Measurements from ENCODE around the gene PLRG1. TPM values are rescaled to one million over a fixed set of nuclear protein-coding genes. Genes with fewer than 3 reads are reported as not detected.

PLRG1 gene
- total RNA-seq, 1 donor from 2014 or later: 75.5 TPM

DNA sequence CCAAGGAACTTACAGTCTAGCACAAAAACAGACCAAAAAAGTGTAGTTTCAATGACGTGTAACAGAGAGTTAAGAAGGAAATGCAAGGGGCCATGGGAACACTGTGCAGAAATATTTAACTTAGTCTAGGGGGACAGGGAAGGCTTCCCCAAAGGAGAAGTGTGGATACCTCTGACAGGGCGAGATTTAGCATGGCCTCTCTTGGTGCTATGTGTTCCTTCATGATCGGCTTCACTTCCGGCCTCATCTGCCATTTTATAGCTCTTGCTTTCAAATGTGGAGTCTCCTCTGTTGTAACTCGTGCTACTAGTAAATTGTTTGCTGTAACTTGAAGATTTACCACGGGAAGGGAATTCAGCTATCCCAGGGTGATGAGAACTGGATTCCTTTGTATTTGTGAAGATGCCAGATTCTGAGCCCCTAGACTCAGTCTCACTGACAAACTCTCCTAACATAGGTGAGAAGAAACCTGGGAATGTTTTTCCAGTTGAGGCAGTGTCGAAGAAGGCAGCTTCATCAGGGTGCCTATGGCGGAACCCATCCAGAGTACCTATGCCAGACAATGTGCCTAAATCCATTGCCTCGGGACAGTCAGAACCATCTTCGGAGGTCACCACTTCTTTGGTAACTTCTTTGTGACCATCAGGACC, 35.3 kb upstream of the PLRG1 start:
- H3K4me3 ChIP-seq (ENCODE audit: low read depth, low read length): no peak overlapping the region
- DNase-seq (ENCODE audit: low read depth): no peak
- TF ChIP-seq, protein P1, sequence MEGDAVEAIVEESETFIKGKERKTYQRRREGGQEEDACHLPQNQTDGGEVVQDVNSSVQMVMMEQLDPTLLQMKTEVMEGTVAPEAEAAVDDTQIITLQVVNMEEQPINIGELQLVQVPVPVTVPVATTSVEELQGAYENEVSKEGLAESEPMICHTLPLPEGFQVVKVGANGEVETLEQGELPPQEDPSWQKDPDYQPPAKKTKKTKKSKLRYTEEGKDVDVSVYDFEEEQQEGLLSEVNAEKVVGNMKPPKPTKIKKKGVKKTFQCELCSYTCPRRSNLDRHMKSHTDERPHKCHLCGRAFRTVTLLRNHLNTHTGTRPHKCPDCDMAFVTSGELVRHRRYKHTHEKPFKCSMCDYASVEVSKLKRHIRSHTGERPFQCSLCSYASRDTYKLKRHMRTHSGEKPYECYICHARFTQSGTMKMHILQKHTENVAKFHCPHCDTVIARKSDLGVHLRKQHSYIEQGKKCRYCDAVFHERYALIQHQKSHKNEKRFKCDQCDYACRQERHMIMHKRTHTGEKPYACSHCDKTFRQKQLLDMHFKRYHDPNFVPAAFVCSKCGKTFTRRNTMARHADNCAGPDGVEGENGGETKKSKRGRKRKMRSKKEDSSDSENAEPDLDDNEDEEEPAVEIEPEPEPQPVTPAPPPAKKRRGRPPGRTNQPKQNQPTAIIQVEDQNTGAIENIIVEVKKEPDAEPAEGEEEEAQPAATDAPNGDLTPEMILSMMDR (IDR thresholded peaks at IDR 0.05; ENCODE audit: insufficient read depth, low read length, poor library complexity, severe bottlenecking): no peak
- no peaks in the 10 kb centered on the region for H3K36me3 ChIP-seq (ENCODE audit: control insufficient read depth, insufficient read depth, low read length)
- no peaks in the 10 kb centered on the region for H3K27me3 ChIP-seq (ENCODE audit: control insufficient read depth, insufficient read depth, low read length)

DNA sequence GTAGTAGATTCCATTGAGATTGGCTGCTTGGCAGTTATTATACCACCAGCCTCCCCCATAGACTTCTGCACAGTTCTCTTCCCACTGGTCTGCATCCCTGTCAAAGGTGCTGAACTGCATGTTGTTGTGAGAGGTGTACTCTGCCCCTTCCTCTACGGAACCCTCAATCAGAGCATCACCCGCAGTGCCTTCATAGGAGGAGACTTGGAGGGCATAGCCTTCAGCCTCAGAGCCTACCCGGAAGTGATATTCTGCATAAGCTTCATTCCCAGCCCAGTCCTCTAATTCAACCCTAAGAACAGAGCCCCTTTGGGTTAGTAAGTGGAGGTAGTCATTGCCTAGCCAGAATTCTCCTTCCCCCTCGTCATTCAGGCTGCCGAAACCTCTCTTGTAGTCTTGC, 34.1 kb upstream of the PLRG1 start:
- TF ChIP-seq, protein P1 (IDR thresholded peaks at IDR 0.05; ENCODE audit: insufficient read depth, low read length, poor library complexity, severe bottlenecking): no peak
- no peak for DNase-seq (ENCODE audit: low read depth)
- H3K36me3 ChIP-seq (ENCODE audit: control insufficient read depth, insufficient read depth, low read length): no peaks in the 10 kb centered on the region
- H3K4me3 ChIP-seq (ENCODE audit: low read depth, low read length): no peak overlapping the region
- no peaks in the 10 kb centered on the region for H3K27me3 ChIP-seq (ENCODE audit: control insufficient read depth, insufficient read depth, low read length)

DNA sequence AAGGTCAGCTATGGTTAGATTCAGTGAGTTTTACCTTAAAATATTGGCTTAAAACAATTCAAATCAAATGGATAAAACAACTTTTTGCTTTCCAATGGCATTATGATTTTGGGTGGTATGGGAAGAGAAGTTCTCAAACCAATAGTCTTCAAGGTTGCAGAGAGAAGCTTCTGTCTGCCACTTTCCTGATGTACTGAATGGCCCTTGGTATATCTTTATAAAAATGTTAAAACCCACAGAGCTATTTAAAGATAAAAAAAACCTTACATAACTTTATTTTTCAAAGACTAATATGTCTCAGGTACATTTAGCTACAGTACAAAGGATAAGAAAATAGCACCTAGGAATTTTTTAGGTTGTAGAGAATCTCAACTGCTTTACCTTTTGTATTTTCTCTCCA, 33.5 kb upstream of the PLRG1 start:
- TF ChIP-seq, protein P1 (IDR thresholded peaks at IDR 0.05; ENCODE audit: insufficient read depth, low read length, poor library complexity, severe bottlenecking): no peak
- Histone ChIP-seq H3K4me3 (ENCODE audit: low read depth, low read length) (no peak overlapping the region), H3K27me3 (ENCODE audit: control insufficient read depth, insufficient read depth, low read length) (no peaks in the 10 kb centered on the region), H3K36me3 (ENCODE audit: control insufficient read depth, insufficient read depth, low read length) (no peaks in the 10 kb centered on the region)
- no peak for DNase-seq (ENCODE audit: low read depth)

DNA sequence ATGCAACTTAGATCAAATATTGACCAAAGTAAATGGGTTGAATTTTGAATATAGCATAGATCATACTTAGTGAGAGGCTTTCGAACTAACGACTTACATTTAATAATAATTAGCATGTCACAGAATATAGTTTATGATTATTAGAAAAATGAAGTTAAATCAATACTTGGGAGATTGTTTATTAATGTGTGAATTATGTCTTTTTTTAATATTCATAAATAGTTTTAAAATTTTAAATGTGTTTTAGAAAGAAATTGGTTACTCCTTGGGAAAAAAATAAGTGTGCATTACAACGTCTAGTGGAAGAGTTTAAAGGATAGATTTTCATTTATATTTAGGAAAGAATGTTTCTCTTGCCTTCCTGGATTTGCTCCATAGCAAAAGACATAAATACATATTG, 33.0 kb upstream of the PLRG1 start:
- TF ChIP-seq, protein P1 (IDR thresholded peaks at IDR 0.05; ENCODE audit: insufficient read depth, low read length, poor library complexity, severe bottlenecking): no peak
- Histone ChIP-seq H3K4me3 (ENCODE audit: low read depth, low read length) (no peak overlapping the region), H3K27me3 (ENCODE audit: control insufficient read depth, insufficient read depth, low read length) (no peaks in the 10 kb centered on the region), H3K36me3 (ENCODE audit: control insufficient read depth, insufficient read depth, low read length) (no peaks in the 10 kb centered on the region)
- DNase-seq (ENCODE audit: low read depth): no peak

DNA sequence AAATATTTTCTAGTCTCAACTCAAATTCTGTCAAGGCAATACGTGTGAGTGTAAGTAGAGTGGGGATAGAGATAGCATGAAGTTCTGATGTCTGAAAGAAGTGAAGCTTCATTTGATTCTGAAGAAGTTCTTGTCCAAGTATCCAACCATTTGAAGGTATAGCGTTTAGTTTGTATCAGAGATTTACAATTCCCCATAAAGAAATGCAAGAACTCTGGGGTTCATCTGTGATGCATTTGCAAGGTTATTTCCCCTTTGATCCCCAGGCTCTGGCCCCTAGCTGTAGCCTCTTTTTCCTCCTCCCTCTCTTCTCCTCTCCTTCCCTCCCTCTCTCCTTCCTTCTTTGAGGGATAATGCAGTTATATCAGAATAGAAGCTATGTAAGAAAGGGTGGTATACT, 32.5 kb upstream of the PLRG1 start:
- no peaks in the 10 kb centered on the region for H3K27me3 ChIP-seq (ENCODE audit: control insufficient read depth, insufficient read depth, low read length)
- TF ChIP-seq, protein P1 (IDR thresholded peaks at IDR 0.05; ENCODE audit: insufficient read depth, low read length, poor library complexity, severe bottlenecking): no peak
- no peak for DNase-seq (ENCODE audit: low read depth)
- H3K4me3 ChIP-seq (ENCODE audit: low read depth, low read length): no peak overlapping the region
- H3K36me3 ChIP-seq (ENCODE audit: control insufficient read depth, insufficient read depth, low read length): no peaks in the 10 kb centered on the region

DNA sequence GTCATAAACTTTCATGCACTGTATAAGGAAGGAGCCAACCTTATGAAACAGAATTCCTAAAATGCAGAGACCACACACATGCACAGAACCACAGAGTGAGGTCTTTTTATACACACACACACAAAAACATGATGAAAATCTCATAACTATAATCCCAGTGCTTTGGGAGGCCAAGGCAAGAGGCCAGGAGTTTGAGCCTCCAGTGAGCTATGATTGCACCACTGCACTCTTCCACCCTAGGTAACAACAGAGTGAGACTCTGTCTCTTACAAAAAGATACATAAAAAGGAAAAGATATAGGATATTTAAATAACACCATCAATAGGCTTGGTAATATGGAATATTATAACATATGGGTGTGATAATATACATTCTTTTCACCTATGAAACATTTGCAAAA, 29.7 kb upstream of the PLRG1 start:
- H3K27me3 ChIP-seq (ENCODE audit: control insufficient read depth, insufficient read depth, low read length): no peaks in the 10 kb centered on the region
- TF ChIP-seq, protein P1 (IDR thresholded peaks at IDR 0.05; ENCODE audit: insufficient read depth, low read length, poor library complexity, severe bottlenecking): no peak
- no peak for DNase-seq (ENCODE audit: low read depth)
- no peaks in the 10 kb centered on the region for H3K36me3 ChIP-seq (ENCODE audit: control insufficient read depth, insufficient read depth, low read length)
- H3K4me3 ChIP-seq (ENCODE audit: low read depth, low read length): no peak overlapping the region
